Inflammatory macrophage treated with lipopolysaccharide for 4 hours (primary cell): ENCODE data around the gene CFAP299.
"Not testable (repeated sequence)": the region's sequence is repeated elsewhere in the genome, so short reads cannot be mapped to it uniquely, and the experiment has no call there.

Experiments
- DNase-seq: peaks from one replicate; pipeline ENCODE4 v3.0.0-alpha.2; 2020

CFAP299 gene

GRCh38 chr4:80335554-80336358 lies at the start of gene CFAP299:
Gene CFAP299, plus strand, starts transcription at chr4:80335730.
- peak; percentile 88 for DNase-seq

GRCh38 chr4:80286451-80286850 lies 49.1 kb upstream of the CFAP299 start:
- no peak for DNase-seq

- DNase-seq: not testable (repeated sequence)
Measured at GRCh38 chr4:80290665-80291064, 44.9 kb upstream of the CFAP299 start.

- DNase-seq: no peak
Measured at GRCh38 chr4:80294206-80294605, 41.3 kb upstream of the CFAP299 start.

- no peak for DNase-seq
Measured at GRCh38 chr4:80295336-80295735, 40.2 kb upstream of the CFAP299 start.

- DNase-seq: no peak
Measured at GRCh38 chr4:80295826-80296225, 39.7 kb upstream of the CFAP299 start.

- DNase-seq: no peak
Measured at GRCh38 chr4:80301884-80302283, 33.6 kb upstream of the CFAP299 start.

GRCh38 chr4:80302616-80303223 lies 32.8 kb upstream of the CFAP299 start:
- no peak for DNase-seq

- DNase-seq: no peak
Measured at GRCh38 chr4:80305466-80305865, 30.1 kb upstream of the CFAP299 start.

- DNase-seq: no peak
Measured at GRCh38 chr4:80306260-80306659, 29.3 kb upstream of the CFAP299 start.

- no peak for DNase-seq
Measured at GRCh38 chr4:80307183-80307735, 28.3 kb upstream of the CFAP299 start.

- no peak for DNase-seq
Measured at GRCh38 chr4:80307774-80308465, 27.6 kb upstream of the CFAP299 start.

- no peak for DNase-seq
Measured at GRCh38 chr4:80308466-80308822, 27.1 kb upstream of the CFAP299 start.

- DNase-seq: peak; percentile 10
Measured at GRCh38 chr4:80309294-80310004, 26.1 kb upstream of the CFAP299 start.

GRCh38 chr4:80311130-80311529 lies 24.4 kb upstream of the CFAP299 start:
- peak; percentile 50 for DNase-seq

GRCh38 chr4:80312124-80312523 lies 23.4 kb upstream of the CFAP299 start:
- DNase-seq: no peak

- DNase-seq: no peak
Measured at GRCh38 chr4:80313627-80314026, 21.9 kb upstream of the CFAP299 start.

- not testable (repeated sequence) for DNase-seq
Measured at GRCh38 chr4:80315848-80316247, 19.7 kb upstream of the CFAP299 start.

- no peak for DNase-seq
Measured at GRCh38 chr4:80321341-80321740, 14.2 kb upstream of the CFAP299 start.

- no peak for DNase-seq
Measured at GRCh38 chr4:80321776-80322175, 13.8 kb upstream of the CFAP299 start.

GRCh38 chr4:80322716-80323115 lies 12.8 kb upstream of the CFAP299 start:
- no peak for DNase-seq

GRCh38 chr4:80324171-80324570 lies 11.4 kb upstream of the CFAP299 start:
- no peak for DNase-seq

GRCh38 chr4:80331693-80332092 lies 3.8 kb upstream of the CFAP299 start:
- DNase-seq: no peak
